NCI-H2227 treated with DMSO at 0.1 percent for 48 hours (cell line): ENCODE results near the gene SCAMP2.

Source experiments
- DNase-seq: peaks from one replicate; lab custom pipeline; 2025; lab: John Stamatoyannopoulos, UW

The SCAMP2 gene

DNA sequence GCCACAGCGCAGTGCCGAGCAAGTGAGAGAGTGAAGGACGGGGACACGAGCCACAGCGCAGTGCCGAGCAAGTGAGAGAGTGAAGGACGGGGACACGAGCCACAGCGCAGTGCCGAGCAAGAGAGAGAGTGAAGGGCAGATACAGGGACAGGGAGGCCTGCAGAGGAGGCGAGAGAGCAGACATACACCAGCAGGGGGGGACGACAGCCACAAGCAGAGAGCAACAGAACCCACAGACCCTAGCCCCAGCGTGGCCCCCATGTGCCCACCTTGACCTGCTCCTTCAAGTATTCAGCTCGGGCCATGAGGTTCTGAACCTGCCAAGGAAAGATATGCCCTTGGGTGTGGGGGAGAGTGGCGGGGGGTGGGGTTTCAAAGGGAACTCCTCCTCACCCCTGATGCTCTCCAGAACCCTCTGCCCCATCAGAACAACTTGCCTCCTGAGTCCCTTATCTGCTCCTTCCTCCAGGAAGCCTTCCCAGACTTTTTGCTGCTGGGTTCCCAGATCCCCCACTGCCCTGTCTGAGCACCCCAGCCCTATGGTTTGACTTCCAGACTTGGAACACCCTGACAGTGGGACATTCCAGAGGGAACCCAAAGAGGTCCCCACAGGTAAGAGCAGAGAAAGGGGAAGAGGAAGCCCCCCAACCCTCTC, 35.6 kb downstream of the SCAMP2 start:
- DNase-seq, result no peak

DNA sequence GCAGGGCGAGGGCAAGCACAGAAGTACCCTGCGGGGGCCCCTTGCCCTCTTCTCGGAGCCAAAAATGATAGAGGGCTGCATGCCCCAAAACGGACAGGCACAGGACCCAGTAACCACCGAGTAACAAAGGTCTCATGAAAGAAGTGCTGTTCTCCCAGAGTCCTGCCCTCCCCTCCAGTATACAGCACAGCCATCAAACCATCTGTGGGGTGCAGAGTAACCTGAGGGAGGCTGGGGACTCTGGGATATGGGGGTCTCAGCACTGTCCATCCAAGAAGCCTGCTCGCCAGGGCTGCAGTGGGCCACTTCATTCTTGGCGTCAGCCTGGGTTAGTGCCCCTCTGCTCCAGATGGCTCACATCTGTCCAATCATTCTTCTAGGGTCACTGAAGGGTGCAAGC, 36.3 kb downstream of the SCAMP2 start:
- no peak for DNase-seq

DNA sequence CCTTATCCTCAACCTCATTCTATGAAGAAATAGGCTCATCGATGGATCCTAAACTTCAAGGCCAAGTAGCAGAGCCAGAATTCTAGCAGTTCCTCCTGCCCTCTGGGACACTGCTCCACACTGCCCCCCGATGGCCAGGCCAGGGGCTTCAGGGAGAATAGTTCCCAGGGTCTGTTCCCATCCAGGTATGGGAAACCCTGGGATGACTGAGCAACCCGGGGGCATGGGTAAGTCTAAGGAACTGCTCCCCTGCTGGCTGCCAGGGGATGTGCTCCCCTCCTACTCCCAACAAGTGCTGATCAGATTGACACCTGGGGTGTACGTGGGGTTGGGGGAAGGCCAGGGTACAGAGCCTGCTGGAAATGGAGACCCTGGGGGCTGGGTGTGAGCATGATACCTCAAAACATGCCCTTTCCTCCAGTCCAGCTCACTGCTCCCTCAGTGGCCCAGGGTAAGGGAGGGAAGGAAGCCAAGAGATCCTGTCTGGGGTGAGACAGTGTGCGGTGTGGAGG, 37.8 kb downstream of the SCAMP2 start:
- peak; percentile 5 for DNase-seq

- DNase-seq, result no peak
Observed at GRCh38 chr15:74833376-74834107, 39.6 kb downstream of the SCAMP2 start.

GRCh38 chr15:74832826-74833225, 40.3 kb downstream of the SCAMP2 start:
- DNase-seq, result no peak

- no peak for DNase-seq
Observed at GRCh38 chr15:74831813-74832495, 41.2 kb downstream of the SCAMP2 start.

GRCh38 chr15:74830868-74831267, 42.3 kb downstream of the SCAMP2 start:
- no peak for DNase-seq

DNA sequence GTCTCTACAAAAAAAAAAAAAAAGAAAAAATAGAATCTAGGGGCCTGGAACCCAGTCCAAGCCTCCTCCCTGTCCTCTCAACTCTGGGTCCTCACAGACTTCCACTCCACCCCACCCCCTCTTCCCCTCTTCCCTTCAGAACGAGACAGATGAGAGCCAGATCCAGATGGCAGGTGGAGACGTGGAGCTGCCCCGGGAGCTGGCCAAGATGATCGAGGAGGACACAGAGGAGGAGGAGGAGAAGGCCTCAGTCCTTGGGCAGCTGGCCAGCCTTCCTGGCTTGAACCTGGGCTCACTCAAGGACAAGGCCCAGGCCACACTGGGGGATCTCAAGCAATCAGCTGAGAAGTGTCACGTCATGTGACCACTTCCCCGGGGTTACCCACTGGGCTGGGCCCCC, 43.2 kb downstream of the SCAMP2 start:
- DNase-seq, result no peak

- DNase-seq, result no peak
Observed at GRCh38 chr15:74829486-74829885, 43.7 kb downstream of the SCAMP2 start.

DNA sequence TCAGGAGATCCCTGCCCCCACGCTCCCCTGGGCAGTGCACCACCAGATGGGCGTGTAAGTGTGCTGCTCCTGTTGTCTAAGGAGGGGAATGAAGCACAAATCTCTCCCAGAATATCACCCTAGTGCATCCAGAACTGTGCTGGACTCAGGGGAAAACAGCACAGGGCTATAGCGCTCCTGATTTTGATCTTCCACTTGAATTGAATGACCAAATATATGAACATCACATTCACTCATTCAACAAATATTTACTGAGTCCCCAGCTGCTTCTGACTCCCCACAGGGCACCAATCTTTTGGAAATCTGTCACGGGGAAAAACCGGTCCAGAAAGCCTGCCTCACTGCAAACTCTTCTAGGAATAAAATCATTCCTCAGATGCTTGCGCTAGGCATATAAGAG, 44.3 kb downstream of the SCAMP2 start:
- no peak for DNase-seq

- DNase-seq, result no peak
Observed at GRCh38 chr15:74827614-74828013, 45.6 kb downstream of the SCAMP2 start.

- DNase-seq, result no peak
Observed at GRCh38 chr15:74826921-74827320, 46.2 kb downstream of the SCAMP2 start.

DNA sequence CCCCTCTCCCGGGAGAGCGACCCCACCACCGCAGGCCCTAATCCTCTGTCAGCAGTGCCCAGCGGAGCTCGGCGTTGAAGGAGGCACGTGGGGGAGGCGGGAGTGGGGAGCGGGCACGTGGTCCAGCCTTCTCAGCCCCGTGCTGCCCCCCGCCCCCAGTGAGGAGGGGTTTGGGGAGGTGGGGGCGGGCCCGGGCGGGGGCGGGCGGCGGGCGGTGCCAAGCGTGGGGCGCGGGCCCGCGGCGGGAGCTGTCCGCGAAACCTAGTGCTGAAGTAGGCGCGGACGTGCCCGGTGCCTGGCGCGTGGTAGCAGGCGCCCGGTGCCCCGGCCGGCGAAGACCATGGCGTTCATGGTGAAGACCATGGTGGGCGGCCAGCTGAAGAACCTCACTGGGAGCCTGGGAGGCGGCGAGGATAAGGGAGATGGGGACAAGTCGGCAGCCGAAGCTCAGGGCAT, 46.8 kb downstream of the SCAMP2 start, which contains the start of gene CPLX3:
Gene CPLX3, plus strand, starts transcription at position 264 of the 456 bp plus-strand sequence. Its CDS starts 77 bp downstream, at position 341.
- DNase-seq, result no peak

- no peak for DNase-seq
Observed at GRCh38 chr15:74825866-74826265, 47.3 kb downstream of the SCAMP2 start.

DNA sequence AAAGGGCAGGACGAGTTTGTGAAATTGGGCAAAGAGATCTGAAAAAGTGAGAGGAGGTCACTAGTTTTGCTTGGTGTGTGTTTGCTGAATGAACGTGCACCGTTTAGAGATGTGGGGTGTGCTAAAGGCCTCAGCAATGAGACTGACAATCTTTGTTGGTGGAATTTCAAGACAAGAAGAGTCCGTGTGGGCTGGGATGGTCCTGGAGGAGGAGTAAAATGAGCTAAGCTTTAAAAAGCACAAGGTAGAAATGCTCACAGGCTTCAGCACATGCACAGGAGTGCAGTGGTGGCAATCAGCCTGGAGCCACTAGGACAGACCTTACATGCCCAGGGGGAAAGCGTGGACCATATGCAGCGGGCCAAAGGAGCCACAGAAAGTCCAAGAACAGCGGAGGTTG, 48.2 kb downstream of the SCAMP2 start:
- no peak for DNase-seq

- DNase-seq, result no peak
Observed at GRCh38 chr15:74823324-74823723, 49.8 kb downstream of the SCAMP2 start.

DNA sequence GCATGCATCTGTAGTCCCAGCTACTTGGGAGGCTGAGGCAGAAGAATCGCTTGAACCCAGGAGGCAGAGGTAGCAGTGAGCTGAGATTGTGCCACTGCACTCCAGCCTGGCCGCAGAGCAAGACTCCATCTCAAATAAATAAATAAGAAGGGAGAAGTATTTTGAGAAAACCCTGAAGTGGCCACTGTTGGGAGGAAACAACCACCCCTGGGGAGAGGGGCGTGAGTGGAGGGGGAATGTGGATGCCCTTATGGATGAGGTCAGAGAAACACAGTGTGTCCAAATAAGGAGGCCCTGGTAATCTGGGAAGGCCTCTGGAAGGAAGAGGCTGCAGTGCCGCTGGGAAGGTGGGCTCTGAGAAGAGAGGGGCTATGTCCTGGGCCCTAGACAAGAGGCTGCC, 50.9 kb downstream of the SCAMP2 start:
- no peak for DNase-seq

GRCh38 chr15:74821790-74822158, 51.4 kb downstream of the SCAMP2 start:
- DNase-seq, result no peak

DNA sequence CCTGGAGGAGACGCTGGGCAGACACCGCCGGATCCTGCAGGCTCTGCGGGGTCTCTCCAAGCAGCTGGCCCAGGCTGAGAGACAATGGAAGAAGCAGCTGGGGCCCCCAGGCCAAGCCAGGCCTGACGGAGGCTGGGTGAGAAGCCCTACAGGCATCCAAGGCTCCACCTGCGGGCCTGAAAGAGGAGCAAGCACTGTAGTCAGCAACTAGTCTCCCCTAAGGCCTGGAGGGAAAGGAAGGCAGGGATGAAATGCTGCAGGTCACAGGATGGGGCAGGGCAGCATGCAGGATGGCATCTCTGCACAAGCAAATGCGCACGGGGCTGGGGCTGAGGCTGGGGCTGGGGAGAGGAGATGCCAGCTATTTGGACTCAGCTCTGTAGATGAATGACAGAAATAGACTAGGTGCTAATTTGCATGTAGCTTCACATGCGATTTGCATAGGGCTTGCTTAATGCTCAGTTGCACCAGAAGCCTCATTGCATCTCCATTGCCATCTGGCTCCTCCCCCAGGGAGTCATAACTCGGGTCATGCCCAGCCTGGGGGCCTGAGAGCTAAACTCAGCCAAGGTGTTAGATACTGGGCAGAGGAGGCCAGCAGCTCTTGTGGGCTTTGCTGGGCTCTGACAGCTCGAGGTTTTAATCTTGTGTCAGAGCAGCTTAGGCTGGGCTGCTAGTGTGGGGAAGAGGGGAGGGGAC, 51.9 kb downstream of the SCAMP2 start:
- no peak for DNase-seq

DNA sequence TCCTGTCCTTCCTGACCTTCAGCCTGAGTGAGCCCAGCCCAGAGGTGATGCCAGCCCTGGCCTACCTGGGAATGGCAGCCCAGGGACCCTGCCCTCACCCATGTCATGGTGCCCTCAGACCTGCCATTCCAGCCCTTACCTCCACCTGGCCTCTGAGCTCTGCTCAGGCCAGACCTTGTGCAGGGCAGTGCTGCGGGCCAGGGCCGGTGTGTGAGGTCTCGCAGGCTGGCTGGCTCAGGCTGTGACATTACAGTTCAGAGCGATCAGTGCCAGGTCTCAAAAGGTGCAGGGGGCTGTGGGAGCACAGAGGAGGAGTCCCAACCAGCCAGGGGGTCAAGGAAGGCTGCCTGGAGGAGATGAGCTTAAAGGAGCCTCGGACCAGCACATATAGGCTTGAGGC, 53.1 kb downstream of the SCAMP2 start:
- DNase-seq, result no peak

GRCh38 chr15:74817370-74817737, 55.8 kb downstream of the SCAMP2 start:
- no peak for DNase-seq

DNA sequence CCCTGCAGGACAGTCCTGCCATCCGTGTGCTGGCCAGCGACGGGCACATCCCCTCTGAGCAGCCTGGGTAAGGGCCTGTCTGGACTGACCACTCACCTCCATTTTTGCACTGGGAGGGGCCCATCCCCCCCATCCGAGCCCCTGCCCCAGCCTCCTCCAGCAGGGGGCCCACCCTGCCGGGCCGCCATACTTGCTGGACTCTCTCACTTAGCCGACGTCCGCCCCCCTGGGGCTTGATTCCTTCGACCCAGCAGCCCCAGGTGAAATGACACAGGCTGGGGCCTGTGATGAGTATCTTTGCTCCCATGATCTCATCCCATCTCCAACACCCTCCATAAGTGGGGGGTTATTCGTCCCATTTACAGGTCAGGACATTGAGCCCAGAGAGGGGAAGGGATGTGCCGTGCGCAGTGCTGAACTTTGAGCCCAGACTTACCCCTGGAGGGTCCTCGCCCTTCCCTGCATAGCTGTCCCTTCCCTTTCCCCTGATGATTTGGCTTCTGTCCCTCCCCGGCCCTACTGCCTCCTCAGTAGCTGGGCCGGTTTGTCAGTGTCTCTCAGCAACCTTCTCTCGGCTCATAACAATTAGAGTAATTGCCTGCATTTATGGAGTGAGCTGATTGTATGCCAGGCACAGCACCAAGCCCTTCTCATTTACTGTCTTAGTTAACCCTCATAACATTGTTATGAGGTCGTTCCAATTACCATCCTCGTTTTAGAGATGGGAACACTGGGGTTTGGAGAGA, 56.4 kb downstream of the SCAMP2 start:
- DNase-seq, result peak; percentile 10
